HL-60 (cell line): ENCODE measurements around the gene IGFALS.

Source experiments
- DNase-seq, 2 experiments: peaks; one replicate each; pipeline ENCODE4 v3.0.0-alpha.2; 2010 to 2020; ENCODE audit warnings: low read depth in 1 of 2, low spot score in 1 of 2
- H3K27ac ChIP-seq: fragments of 250-450 bp; sonication (Bioruptor Pico); replicated peaks from 2 replicates; pipeline ENCODE4 v1.5.1; 2020; ENCODE audit warnings: mild to moderate bottlenecking, moderate library complexity
- H3K27me3 ChIP-seq: fragments of 250-450 bp; sonication (Bioruptor Pico); 2 replicates; pipeline ENCODE4 v1.5.1; 2021; ENCODE audit warnings: mild to moderate bottlenecking, moderate library complexity; ENCODE audit not compliant: insufficient read depth, poor library complexity, severe bottlenecking
- H3K4me3 ChIP-seq: replicated peaks from 2 replicates; pipeline ENCODE4 v1.5.1; 2011; ENCODE audit warnings: mild to moderate bottlenecking, control low read depth, low read length; ENCODE audit not compliant: insufficient read depth
- GABPA ChIP-seq: IDR thresholded peaks from 2 replicates; pipeline ENCODE4 v1.6.1; 2012; ENCODE audit warnings: low read depth
- POLR2AphosphoS5 ChIP-seq: IDR thresholded peaks from 2 replicates; pipeline ENCODE4 v1.6.1; 2012; ENCODE audit warnings: low read depth
- REST ChIP-seq: IDR thresholded peaks from 2 replicates; pipeline ENCODE4 v1.6.1; 2012; ENCODE audit warnings: low read depth; ENCODE audit not compliant: insufficient replicate concordance
- SPI1 ChIP-seq: IDR thresholded peaks from 2 replicates; pipeline ENCODE4 v1.6.1; 2012; ENCODE audit warnings: low read depth, mild to moderate bottlenecking, borderline replicate concordance
- TF ChIP-seq, protein P1 (sequence below): IDR thresholded peaks from one replicate; pipeline ENCODE4 v1.5.1; 2011; ENCODE audit warnings: low read length, control low read depth, inconsistent platforms; ENCODE audit not compliant: insufficient read depth

The IGFALS gene

GRCh38 chr16:1790261-1790610, 3.3 kb downstream of the IGFALS start:
- TF ChIP-seq SPI1 (no peak), POLR2AphosphoS5 (no peak), GABPA (no peak), REST (no peak)
- TF ChIP-seq, protein P1, sequence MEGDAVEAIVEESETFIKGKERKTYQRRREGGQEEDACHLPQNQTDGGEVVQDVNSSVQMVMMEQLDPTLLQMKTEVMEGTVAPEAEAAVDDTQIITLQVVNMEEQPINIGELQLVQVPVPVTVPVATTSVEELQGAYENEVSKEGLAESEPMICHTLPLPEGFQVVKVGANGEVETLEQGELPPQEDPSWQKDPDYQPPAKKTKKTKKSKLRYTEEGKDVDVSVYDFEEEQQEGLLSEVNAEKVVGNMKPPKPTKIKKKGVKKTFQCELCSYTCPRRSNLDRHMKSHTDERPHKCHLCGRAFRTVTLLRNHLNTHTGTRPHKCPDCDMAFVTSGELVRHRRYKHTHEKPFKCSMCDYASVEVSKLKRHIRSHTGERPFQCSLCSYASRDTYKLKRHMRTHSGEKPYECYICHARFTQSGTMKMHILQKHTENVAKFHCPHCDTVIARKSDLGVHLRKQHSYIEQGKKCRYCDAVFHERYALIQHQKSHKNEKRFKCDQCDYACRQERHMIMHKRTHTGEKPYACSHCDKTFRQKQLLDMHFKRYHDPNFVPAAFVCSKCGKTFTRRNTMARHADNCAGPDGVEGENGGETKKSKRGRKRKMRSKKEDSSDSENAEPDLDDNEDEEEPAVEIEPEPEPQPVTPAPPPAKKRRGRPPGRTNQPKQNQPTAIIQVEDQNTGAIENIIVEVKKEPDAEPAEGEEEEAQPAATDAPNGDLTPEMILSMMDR = no peak
- H3K27me3 ChIP-seq = no peaks in the 10 kb centered on the region
- H3K27ac ChIP-seq = no peak overlapping the region
- H3K4me3 ChIP-seq = no peak overlapping the region
- DNase-seq = no peak

GRCh38 chr16:1789643-1790045, 3.9 kb downstream of the IGFALS start:
- TF ChIP-seq REST (no peak), GABPA (no peak), SPI1 (no peak), POLR2AphosphoS5 (no peak)
- TF ChIP-seq, protein P1 = no peak
- no peak overlapping the region for H3K27ac ChIP-seq
- DNase-seq = no peak

DNA sequence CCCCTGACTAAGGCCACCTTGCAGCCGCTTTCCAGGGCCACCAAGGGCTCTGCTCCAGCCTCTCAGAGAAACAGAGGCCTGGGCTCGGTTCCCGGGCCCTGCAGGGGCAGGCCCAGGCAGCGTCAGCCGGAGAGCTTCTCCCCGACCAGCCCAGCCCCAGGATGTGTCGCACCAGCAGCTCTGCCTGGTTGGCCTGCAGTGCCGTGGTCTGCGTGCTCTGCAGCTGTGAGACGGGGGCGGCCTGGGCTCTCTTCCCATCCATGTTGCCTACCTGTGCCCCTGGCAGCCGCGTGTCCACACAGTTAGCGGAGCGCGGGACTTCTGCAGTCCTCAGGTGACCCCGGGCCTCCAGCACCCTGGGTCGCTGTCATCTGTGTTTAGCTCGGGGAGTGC, 4.8 kb downstream of the IGFALS start:
- Histone ChIP-seq H3K27ac (no peak overlapping the region), H3K27me3 (no peaks in the 10 kb centered on the region), H3K4me3 (no peak overlapping the region)
- DNase-seq = no peak
- TF ChIP-seq, protein P1 = no peak
- no peak for TF ChIP-seq SPI1
- TF ChIP-seq POLR2AphosphoS5 = no peak
- TF ChIP-seq GABPA = no peak
- no peak for TF ChIP-seq REST

More at GRCh38 chr16:1789643-1790045, 3.9 kb downstream of the IGFALS start:
- Histone ChIP-seq H3K4me3 (no peak overlapping the region), H3K27me3 (no peaks in the 10 kb centered on the region)
